OCI-LY3 (cell line): ENCODE results near the gene CPA2.

Experiments used
- EZH2phosphoT487 ChIP-seq: fragments of 200-600 bp; shearing (Covaris generic); IDR thresholded peaks from 2 replicates; pipeline ENCODE4 v1.6.1; 2018; ENCODE audit warnings: antibody characterized with exemption, mixed run types, low read depth
- TF ChIP-seq, protein P1 (sequence below): fragments of 200-600, 300-600 bp; sonication (generic); IDR thresholded peaks from 2 replicates; pipeline ENCODE4 v1.5.1; 2014; ENCODE audit warnings: antibody characterized with exemption, low read length, low read depth

DNA sequence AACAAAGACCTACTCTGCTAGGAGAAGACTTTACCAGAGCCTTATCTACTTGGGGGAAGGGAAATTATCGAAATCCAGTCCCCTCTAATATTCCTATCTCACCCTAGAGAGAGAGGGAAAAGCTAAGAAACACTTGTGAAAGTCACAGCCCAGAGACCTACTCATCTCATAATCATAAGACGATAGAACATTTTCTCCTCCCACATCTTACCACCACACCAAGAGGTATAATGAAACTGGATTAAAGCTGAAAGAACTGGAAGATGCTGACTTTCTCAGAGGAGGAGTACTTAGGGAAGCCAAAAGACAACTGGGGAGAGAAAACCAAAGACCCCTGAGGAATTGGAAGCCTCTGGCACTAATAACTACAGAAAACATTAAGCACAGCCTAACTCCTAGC, 67.2 kb downstream of the CPA2 start:
- TF ChIP-seq, protein P1, sequence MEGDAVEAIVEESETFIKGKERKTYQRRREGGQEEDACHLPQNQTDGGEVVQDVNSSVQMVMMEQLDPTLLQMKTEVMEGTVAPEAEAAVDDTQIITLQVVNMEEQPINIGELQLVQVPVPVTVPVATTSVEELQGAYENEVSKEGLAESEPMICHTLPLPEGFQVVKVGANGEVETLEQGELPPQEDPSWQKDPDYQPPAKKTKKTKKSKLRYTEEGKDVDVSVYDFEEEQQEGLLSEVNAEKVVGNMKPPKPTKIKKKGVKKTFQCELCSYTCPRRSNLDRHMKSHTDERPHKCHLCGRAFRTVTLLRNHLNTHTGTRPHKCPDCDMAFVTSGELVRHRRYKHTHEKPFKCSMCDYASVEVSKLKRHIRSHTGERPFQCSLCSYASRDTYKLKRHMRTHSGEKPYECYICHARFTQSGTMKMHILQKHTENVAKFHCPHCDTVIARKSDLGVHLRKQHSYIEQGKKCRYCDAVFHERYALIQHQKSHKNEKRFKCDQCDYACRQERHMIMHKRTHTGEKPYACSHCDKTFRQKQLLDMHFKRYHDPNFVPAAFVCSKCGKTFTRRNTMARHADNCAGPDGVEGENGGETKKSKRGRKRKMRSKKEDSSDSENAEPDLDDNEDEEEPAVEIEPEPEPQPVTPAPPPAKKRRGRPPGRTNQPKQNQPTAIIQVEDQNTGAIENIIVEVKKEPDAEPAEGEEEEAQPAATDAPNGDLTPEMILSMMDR, result no peak
- no peak for TF ChIP-seq EZH2phosphoT487
